GM10266 (cell line): Measurements from ENCODE around the gene RSPH9.

Experiments
- DNase-seq: peaks from one replicate; pipeline ENCODE4 v3.0.0; 2012; ENCODE audit errors: extremely low spot score
- TF ChIP-seq, protein P1 (sequence below): IDR thresholded peaks from 2 replicates; pipeline ENCODE4 v1.5.1; 2012; ENCODE audit warnings: mild to moderate bottlenecking, low read depth; ENCODE audit not compliant: control insufficient read depth, insufficient read depth; ENCODE audit errors: missing control alignments

The RSPH9 gene

DNA sequence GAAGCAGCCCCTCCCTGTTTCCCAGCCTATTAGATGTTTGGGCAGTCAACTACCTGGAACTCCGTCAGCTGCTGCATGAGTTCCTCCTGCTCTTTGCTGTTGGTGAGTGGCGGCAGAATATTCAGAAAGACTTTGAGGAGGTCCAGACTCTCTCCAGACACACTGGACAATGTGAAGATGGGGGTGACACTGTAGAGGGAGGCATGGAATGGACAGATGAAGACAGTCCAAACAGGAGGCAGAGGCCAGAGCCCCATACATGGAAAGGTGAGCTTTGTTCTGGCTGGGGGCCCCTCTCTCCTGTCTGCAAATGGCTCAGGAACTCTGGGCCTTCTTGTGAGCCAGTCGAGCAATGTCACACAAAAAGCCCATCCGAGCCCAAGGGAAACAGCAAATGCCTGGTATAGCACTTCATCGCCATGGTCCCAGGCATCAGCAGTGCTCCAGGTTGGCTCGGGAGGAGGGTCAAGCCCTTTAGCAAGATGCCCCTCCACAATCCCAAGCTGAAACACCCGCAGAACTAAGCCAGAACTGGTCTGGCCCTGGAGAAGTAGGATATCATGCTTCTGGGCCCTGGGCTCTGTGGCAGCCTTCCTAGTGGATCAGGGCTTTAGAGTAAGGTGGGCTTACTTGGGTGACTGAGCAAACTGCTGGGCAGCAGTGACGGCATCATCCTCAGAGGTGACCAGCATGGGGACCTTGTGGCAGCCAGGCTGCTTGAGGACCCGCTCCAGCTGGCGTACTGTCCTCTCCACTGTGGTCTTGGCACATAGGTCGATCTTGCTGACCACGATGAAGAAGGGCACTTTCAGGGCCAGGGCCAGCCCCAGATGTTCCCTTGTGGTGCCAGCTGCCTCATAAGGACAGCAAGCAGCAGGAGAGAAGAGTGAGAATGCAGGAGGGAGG, 20.7 kb upstream of the RSPH9 start:
- TF ChIP-seq, protein P1, sequence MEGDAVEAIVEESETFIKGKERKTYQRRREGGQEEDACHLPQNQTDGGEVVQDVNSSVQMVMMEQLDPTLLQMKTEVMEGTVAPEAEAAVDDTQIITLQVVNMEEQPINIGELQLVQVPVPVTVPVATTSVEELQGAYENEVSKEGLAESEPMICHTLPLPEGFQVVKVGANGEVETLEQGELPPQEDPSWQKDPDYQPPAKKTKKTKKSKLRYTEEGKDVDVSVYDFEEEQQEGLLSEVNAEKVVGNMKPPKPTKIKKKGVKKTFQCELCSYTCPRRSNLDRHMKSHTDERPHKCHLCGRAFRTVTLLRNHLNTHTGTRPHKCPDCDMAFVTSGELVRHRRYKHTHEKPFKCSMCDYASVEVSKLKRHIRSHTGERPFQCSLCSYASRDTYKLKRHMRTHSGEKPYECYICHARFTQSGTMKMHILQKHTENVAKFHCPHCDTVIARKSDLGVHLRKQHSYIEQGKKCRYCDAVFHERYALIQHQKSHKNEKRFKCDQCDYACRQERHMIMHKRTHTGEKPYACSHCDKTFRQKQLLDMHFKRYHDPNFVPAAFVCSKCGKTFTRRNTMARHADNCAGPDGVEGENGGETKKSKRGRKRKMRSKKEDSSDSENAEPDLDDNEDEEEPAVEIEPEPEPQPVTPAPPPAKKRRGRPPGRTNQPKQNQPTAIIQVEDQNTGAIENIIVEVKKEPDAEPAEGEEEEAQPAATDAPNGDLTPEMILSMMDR, result no peak
- no peak for DNase-seq

DNA sequence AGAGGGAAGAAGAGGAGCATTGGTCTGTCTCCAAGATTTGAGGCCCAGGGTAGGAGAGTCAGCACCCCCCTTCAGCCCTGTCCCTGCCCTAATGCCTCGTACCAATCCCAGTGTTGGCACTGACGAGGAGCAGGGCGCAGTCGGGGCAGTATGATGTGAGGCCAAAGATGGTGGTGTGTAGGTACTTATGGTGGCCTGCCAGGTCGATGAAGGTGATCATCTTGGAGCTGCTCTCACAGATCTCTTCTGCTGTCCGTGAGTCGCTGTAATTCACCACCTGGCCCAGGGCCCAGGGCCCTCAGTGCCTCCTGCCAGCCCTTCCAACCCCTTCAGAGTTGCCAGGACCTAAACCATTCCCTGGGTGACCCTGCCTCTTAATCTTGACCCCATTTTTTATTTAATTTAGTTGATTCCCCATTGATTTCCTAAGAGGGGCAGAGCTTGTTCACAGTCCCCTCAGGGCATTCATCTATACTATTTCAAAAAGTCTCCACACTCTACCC, 20.0 kb upstream of the RSPH9 start:
- DNase-seq, result no peak
- TF ChIP-seq, protein P1, result no peak

DNA sequence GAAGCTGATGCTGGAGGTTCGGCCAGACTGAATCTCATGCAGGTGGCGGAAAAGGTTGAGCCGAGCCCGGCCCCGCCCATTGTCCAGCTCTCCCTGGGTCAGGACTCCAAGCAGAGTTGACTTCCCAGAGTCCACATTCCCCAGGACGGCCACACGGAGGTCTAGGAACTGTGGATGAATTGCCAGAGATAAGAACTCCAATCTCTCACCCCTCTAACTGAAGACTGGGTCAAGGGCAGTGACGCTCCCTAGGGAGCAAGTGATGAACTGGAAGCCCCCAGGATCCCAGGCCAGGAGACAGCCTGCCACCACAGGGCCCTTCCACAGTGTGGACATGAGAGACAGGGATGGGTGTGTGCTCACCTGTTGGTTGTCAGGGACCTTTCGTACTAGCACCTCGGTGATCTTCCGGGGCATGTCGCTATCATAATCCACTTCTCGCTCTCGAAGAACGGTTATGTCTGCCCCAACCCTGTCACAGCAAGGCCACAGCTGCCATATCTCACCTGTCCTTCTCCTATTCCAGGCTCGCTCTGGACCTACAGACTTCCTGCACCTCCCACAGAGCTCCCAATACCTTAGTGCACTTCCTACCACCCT, 19.3 kb upstream of the RSPH9 start:
- TF ChIP-seq, protein P1, result no peak
- no peak for DNase-seq

DNA sequence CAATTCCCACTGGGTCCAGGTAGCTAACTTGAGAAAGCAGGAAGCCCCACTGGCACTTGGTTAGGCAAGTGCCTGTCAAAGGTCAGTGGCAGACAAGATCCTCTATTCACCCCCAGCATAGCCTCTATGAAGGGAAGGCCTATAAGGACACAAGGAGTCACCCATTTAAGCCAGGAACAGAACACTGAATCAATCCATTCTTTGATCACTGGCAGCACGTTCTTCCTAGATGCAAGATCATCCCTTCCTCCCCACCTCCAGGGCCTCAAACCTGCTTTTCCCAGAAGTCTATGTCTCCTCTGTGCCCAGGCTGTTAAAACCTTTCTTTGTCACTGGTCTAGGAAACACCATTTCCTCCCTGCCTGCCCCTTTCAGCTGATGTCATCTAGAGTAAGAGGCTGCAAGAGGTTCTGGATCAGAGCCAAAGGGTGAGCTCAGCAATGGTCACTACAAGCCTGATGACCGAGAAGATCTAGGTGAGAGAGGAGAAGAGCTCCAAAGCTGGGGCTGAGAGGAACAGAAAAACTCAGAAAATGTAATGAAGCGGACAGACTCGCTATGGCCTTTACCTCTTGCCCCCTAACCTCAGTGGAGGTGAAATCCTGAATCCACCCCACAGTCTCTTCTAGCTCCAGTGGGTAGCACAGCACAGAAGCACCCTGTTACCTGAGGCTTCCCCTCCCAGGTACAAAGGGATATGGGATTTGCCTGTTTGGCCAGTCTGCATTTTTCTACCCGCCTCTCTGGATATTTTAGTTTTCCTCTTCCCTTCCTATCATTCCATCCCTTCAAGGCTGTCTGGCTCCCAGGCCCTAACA, 17.6 kb upstream of the RSPH9 start:
- TF ChIP-seq, protein P1, result no peak
- peak; percentile 28 for DNase-seq

DNA sequence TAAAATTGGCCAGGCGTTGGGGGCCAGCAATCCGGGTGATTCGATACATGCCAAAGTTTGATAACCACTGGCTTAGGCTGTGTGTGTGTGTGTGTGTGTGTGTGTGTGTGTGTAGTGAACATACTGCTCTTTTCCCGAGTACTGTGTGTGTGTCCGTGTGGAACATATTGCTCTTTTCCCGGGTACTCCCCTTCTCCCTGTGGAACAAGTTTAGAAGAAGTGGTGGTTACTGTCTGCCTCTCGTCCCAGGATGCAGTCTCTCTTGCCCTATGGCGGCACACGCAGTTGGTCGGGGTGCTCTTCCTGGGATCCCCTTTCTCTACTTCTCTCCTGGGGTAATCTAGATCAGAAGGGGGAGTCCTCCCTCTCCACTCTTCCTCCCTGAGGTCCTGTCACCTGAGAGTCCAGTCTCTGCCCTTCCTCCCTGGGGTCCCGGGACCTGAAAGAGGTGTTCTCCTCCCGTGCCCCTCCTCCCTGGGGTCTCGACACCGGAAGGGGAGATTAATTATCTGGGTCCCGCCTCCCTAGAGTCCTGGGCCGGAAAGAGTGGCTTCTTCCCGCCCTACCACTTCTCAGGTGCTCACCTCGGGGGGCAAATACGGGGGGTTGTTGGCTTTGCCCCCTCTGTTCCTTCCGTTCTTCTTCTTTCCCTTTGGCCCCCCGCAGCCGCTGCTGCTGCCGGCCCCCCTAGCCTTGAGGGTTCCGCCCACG, 16.3 kb upstream of the RSPH9 start:
- DNase-seq, result peak; percentile 70
- TF ChIP-seq, protein P1, result no peak

DNA sequence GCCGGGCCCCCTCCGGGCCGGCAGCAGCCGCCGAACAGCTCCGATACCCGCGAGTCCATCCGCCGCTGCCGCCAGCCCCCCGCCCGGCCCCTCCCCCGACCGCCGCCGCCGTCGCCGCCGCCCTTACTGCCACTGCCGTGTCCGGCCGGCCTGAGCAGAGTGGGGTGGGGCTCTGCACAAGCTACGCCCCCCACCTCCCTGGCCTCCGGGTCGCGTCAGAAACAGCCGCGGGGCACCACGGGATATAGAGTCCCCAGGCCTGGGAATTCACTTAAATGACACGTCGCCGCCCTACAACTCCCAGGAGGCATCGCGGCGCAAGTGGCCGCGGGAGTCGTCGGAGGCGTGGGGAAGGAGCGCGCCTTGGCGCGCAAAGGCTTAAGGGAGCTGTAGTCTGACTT, 15.7 kb upstream of the RSPH9 start, which contains the start of gene GTPBP2:
Gene GTPBP2 (minus strand): TSS at position 161 of the 401 bp plus-strand sequence. CDS start 102 bp downstream, at position 59.
- DNase-seq, result peak; percentile 96
- TF ChIP-seq, protein P1, result no peak
